ENCODE data around the gene GNAO1.

The GNAO1 gene

DNA sequence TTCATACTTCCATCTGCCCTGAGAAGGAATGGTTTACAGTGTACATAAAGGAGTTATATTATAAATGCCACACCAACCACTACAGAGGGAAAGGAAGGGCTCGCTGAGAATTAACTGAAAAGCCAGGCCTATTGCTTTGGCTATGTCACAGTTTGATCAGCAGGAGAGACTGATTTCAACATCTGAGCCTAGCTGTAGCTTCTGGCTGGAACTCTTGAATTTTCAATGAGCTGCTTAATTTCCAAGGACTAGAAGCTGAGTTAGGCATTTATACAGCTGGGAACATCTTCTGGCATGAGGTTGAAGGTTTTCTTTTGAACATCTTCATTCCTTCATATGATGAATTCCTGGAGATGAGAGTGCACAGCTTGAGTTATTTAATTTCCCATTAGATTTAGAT is 47.6 kb upstream of the GNAO1 start (continued):
- TF ChIP-seq ZC3H10 (CRISPR knock-in tag; IDR thresholded peaks at IDR 0.05) = no peak
- TF ChIP-seq SNAI2 (CRISPR knock-in tag; IDR thresholded peaks at IDR 0.05) = no peak

DNA sequence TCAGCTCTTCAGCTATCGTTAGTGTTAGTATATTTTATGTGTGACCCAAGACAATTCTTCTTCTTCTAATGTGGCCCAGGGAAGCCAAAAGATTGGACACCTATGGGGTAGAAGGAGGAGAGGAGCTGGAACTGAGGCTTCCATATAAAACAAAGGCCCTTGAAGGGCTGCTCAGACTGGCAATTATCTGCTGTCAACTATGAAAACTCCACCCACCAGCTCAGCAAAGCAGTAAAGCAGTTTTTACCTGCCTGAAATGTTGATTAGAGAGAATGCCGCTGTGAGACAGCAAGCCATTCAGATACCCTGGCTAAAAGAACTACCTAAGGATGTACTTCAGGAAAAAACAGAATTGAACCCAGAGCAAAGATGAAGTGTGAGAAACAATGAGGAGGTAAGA is 45.9 kb upstream of the GNAO1 start:
- no peak for TF ChIP-seq ISL1 (CRISPR knock-in tag; IDR thresholded peaks at IDR 0.05)
- no peak for TF ChIP-seq ZFP3 (CRISPR knock-in tag; IDR thresholded peaks at IDR 0.05)
- TF ChIP-seq ZNF565 (CRISPR knock-in tag; conservative IDR thresholded peaks at IDR 0.05; ENCODE audit: low read depth) = no peak
- no peak for TF ChIP-seq PPARA (CRISPR knock-in tag; IDR thresholded peaks at IDR 0.05; ENCODE audit: borderline replicate concordance)
- TF ChIP-seq, protein P1, sequence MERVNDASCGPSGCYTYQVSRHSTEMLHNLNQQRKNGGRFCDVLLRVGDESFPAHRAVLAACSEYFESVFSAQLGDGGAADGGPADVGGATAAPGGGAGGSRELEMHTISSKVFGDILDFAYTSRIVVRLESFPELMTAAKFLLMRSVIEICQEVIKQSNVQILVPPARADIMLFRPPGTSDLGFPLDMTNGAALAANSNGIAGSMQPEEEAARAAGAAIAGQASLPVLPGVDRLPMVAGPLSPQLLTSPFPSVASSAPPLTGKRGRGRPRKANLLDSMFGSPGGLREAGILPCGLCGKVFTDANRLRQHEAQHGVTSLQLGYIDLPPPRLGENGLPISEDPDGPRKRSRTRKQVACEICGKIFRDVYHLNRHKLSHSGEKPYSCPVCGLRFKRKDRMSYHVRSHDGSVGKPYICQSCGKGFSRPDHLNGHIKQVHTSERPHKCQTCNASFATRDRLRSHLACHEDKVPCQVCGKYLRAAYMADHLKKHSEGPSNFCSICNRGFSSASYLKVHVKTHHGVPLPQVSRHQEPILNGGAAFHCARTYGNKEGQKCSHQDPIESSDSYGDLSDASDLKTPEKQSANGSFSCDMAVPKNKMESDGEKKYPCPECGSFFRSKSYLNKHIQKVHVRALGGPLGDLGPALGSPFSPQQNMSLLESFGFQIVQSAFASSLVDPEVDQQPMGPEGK (CRISPR knock-in tag; IDR thresholded peaks at IDR 0.05; ENCODE audit: borderline replicate concordance) = no peak
- TF ChIP-seq, protein P2, sequence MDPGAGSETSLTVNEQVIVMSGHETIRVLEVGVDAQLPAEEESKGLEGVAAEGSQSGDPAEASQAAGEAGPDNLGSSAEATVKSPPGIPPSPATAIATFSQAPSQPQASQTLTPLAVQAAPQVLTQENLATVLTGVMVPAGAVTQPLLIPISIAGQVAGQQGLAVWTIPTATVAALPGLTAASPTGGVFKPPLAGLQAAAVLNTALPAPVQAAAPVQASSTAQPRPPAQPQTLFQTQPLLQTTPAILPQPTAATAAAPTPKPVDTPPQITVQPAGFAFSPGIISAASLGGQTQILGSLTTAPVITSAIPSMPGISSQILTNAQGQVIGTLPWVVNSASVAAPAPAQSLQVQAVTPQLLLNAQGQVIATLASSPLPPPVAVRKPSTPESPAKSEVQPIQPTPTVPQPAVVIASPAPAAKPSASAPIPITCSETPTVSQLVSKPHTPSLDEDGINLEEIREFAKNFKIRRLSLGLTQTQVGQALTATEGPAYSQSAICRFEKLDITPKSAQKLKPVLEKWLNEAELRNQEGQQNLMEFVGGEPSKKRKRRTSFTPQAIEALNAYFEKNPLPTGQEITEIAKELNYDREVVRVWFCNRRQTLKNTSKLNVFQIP (CRISPR knock-in tag; IDR thresholded peaks at IDR 0.05; ENCODE audit: borderline replicate concordance, low read depth) = no peak
- no peak for TF ChIP-seq TOX (CRISPR knock-in tag; IDR thresholded peaks at IDR 0.05; ENCODE audit: borderline replicate concordance)
- TF ChIP-seq GLIS3 (CRISPR knock-in tag; IDR thresholded peaks at IDR 0.05) = no peak
- no peak for TF ChIP-seq BACH2 (CRISPR knock-in tag; IDR thresholded peaks at IDR 0.05; ENCODE audit: borderline replicate concordance)
- ATAC-seq = no peak

DNA sequence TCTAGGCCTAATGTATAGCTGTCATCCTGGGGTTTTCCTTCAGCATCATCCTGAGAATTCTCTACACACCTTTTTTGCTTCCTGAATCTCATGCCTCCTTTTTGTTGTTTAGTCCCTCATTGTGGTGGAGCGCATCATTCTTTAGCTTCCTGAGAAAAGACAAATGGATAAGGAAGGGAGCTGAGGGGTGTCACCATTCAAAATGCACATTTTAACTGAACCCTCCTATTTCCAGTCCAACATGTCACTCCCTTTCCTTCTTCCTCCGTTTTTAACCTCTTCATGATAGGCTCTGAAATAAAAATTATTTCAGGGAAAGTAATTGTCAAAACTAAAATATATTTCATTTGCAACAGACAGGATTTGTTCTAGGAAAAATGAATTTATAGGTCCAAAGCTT is 39.7 kb upstream of the GNAO1 start:
- no peak for ATAC-seq
- TF ChIP-seq ZFP3 (CRISPR knock-in tag; IDR thresholded peaks at IDR 0.05) (no peak), ZNF565 (CRISPR knock-in tag; conservative IDR thresholded peaks at IDR 0.05; ENCODE audit: low read depth) (no peak), PPARA (CRISPR knock-in tag; IDR thresholded peaks at IDR 0.05; ENCODE audit: borderline replicate concordance) (no peak), BACH2 (CRISPR knock-in tag; IDR thresholded peaks at IDR 0.05; ENCODE audit: borderline replicate concordance) (no peak), TOX (CRISPR knock-in tag; IDR thresholded peaks at IDR 0.05; ENCODE audit: borderline replicate concordance) (no peak), ZFP30 (CRISPR knock-in tag; IDR thresholded peaks at IDR 0.05) (no peak), GLIS3 (CRISPR knock-in tag; IDR thresholded peaks at IDR 0.05) (no peak), ZC3H10 (CRISPR knock-in tag; IDR thresholded peaks at IDR 0.05) (no peak), ZNF8 (CRISPR knock-in tag; IDR thresholded peaks at IDR 0.05) (no peak), OSR1 (CRISPR knock-in tag; IDR thresholded peaks at IDR 0.05) (no peak), ARNTL (CRISPR knock-in tag; IDR thresholded peaks at IDR 0.05; ENCODE audit: borderline replicate concordance, low read depth) (no peak), ZNF70 (CRISPR knock-in tag; IDR thresholded peaks at IDR 0.05) (no peak), CSDC2 (CRISPR knock-in tag; IDR thresholded peaks at IDR 0.05) (no peak), ISL1 (CRISPR knock-in tag; IDR thresholded peaks at IDR 0.05) (no peak)
- TF ChIP-seq, protein P3, sequence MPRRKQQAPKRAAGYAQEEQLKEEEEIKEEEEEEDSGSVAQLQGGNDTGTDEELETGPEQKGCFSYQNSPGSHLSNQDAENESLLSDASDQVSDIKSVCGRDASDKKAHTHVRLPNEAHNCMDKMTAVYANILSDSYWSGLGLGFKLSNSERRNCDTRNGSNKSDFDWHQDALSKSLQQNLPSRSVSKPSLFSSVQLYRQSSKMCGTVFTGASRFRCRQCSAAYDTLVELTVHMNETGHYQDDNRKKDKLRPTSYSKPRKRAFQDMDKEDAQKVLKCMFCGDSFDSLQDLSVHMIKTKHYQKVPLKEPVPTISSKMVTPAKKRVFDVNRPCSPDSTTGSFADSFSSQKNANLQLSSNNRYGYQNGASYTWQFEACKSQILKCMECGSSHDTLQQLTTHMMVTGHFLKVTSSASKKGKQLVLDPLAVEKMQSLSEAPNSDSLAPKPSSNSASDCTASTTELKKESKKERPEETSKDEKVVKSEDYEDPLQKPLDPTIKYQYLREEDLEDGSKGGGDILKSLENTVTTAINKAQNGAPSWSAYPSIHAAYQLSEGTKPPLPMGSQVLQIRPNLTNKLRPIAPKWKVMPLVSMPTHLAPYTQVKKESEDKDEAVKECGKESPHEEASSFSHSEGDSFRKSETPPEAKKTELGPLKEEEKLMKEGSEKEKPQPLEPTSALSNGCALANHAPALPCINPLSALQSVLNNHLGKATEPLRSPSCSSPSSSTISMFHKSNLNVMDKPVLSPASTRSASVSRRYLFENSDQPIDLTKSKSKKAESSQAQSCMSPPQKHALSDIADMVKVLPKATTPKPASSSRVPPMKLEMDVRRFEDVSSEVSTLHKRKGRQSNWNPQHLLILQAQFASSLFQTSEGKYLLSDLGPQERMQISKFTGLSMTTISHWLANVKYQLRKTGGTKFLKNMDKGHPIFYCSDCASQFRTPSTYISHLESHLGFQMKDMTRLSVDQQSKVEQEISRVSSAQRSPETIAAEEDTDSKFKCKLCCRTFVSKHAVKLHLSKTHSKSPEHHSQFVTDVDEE (CRISPR knock-in tag; IDR thresholded peaks at IDR 0.05) = no peak
- TF ChIP-seq, protein P1 (CRISPR knock-in tag; IDR thresholded peaks at IDR 0.05; ENCODE audit: borderline replicate concordance) = no peak
- TF ChIP-seq, protein P2 (CRISPR knock-in tag; IDR thresholded peaks at IDR 0.05; ENCODE audit: borderline replicate concordance, low read depth) = no peak
- TF ChIP-seq, protein P4, sequence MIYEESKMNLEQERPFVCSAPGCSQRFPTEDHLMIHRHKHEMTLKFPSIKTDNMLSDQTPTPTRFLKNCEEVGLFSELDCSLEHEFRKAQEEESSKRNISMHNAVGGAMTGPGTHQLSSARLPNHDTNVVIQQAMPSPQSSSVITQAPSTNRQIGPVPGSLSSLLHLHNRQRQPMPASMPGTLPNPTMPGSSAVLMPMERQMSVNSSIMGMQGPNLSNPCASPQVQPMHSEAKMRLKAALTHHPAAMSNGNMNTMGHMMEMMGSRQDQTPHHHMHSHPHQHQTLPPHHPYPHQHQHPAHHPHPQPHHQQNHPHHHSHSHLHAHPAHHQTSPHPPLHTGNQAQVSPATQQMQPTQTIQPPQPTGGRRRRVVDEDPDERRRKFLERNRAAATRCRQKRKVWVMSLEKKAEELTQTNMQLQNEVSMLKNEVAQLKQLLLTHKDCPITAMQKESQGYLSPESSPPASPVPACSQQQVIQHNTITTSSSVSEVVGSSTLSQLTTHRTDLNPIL (CRISPR knock-in tag; IDR thresholded peaks at IDR 0.05; ENCODE audit: low read depth) = no peak
